HCT116 (cell line): ENCODE measurements around the gene ACAN. TPM values are rescaled to one million over a fixed set of nuclear protein-coding genes. Genes with fewer than 3 reads are reported as not detected.
A peak's percentile ranks its signal among the peaks of the same experiment; 100 is the strongest.

Experiments
- ATAC-seq: fragments of 200-7000 bp; cut with Tn5 transposase; 2 replicates; pipeline ENCODE4 v1.9.1; 2020; ENCODE audit warnings: mild to moderate bottlenecking, moderate library complexity
- BruUV-seq: library from RNA; stranded (reverse); fragments of 400-500 nt; replicated peaks from 2 replicates; lab custom pipeline; 2021; lab: Mats Ljungman, UMichigan
- CTCF ChIA-PET: fragments of 300-600 bp; sonication (Branson Sonifier 250); formaldehyde crosslinking; loops from one replicate; lab custom pipeline; 2021; ENCODE audit warnings: antibody characterized with exemption; lab: Charles Lee
- POLR2A ChIA-PET: fragments of 300-600, 350-600 bp; sonication (Branson Sonifier 250); formaldehyde crosslinking; loops from one replicate; lab custom pipeline; 2021; ENCODE audit warnings: antibody characterized with exemption; lab: Charles Lee
- RAD21 ChIA-PET, 2 experiments: fragments of 300-600 bp; sonication (Branson Sonifier 250); formaldehyde crosslinking; loops; one replicate each; lab custom pipeline; 2023; ENCODE audit warnings: low total read pairs in 2 of 2; ENCODE audit not compliant: uncharacterized antibody in 2 of 2, unreplicated experiment in 2 of 2, low non-redundant PET in 1 of 2; lab: Charles Lee
- DNase-seq: peaks from one replicate; pipeline ENCODE4 v3.0.0-alpha.2; 2010; ENCODE audit warnings: low read depth, low spot score
- H2AFZ ChIP-seq: fragments of 200-600 bp; shearing (Covaris generic), sonication (generic); 2 replicates; pipeline ENCODE4 v1.6.1; 2017; ENCODE audit warnings: low read depth, mixed run types, mixed read lengths, antibody characterized with exemption, low read length; ENCODE audit not compliant: poor library complexity, severe bottlenecking
- H3K27ac ChIP-seq: 2 replicates; pipeline ENCODE4 v1.5.1; 2012; ENCODE audit warnings: low read depth, low read length
- H3K27me3 ChIP-seq: fragments of 200-600 bp; sonication (generic); 2 replicates; pipeline ENCODE4 v1.6.1; 2016; ENCODE audit warnings: mixed run types, low read length, mixed read lengths; ENCODE audit not compliant: insufficient read depth
- H3K36me3 ChIP-seq, 2 experiments: fragments of 200-500 bp in 1 of 2; fragments of 200-600 bp in 1 of 2; sonication (Bioruptor generic) in 1 of 2; sonication (generic) in 1 of 2; 2 replicates each; pipeline versions ENCODE4 v1.5.1 to v1.6.1; 2014 to 2016; ENCODE audit warnings: low read length in 2 of 2, inconsistent platforms in 1 of 2, mixed read lengths in 1 of 2, mixed run types in 1 of 2; ENCODE audit not compliant: insufficient read depth in 2 of 2, control insufficient read depth in 1 of 2
- H3K4me1 ChIP-seq, 2 experiments: fragments of 200-600 bp in 1 of 2; sonication (generic) in 1 of 2; 2 replicates each; pipeline versions ENCODE4 v1.5.1 to v1.6.1; 2012 to 2017; ENCODE audit warnings: low read length in 2 of 2, inconsistent platforms in 1 of 2, mild to moderate bottlenecking in 1 of 2, mixed read lengths in 1 of 2, mixed run types in 1 of 2, moderate library complexity in 1 of 2; ENCODE audit not compliant: insufficient read depth in 2 of 2, control insufficient read depth in 1 of 2
- H3K4me2 ChIP-seq: fragments of 200-600 bp; sonication (generic); 2 replicates; pipeline ENCODE4 v1.6.1; 2017; ENCODE audit warnings: mixed run types, low read length, mixed read lengths
- H3K4me3 ChIP-seq, 2 experiments: fragments of 200-600 bp in 1 of 2; sonication (generic) in 1 of 2; replicated peaks in 1 of 2; 2 replicates each; pipeline ENCODE4 v1.5.1; 2011 to 2016; ENCODE audit warnings: low read length in 2 of 2, control low read depth in 1 of 2, low read depth in 1 of 2, mild to moderate bottlenecking in 1 of 2, mixed read lengths in 1 of 2, mixed run types in 1 of 2
- H3K79me2 ChIP-seq: fragments of 200-600 bp; sonication (generic); 2 replicates; pipeline ENCODE4 v1.6.1; 2017; ENCODE audit warnings: mild to moderate bottlenecking, mixed run types, low read length, moderate library complexity, mixed read lengths; ENCODE audit not compliant: insufficient read depth
- H3K9ac ChIP-seq: fragments of 200-600 bp; sonication (generic); 2 replicates; pipeline ENCODE4 v1.6.1; 2016; ENCODE audit warnings: low read length, mixed read lengths
- H3K9me2 ChIP-seq: fragments of 200-600 bp; sonication (generic), shearing (Covaris generic); 2 replicates; pipeline ENCODE4 v1.6.1; 2017; ENCODE audit warnings: mixed run types, mild to moderate bottlenecking, moderate library complexity; ENCODE audit not compliant: insufficient read depth
- H3K9me3 ChIP-seq, 2 experiments: fragments of 200-500 bp in 1 of 2; fragments of 200-600 bp in 1 of 2; sonication (Bioruptor generic) in 1 of 2; sonication (generic) in 1 of 2; 2 replicates each; pipeline ENCODE4 v1.6.1; 2014 to 2017; ENCODE audit warnings: low read length in 2 of 2, mixed read lengths in 2 of 2, inconsistent platforms in 1 of 2, low read depth in 1 of 2, mild to moderate bottlenecking in 1 of 2, mixed run types in 1 of 2, moderate library complexity in 1 of 2; ENCODE audit not compliant: control insufficient read depth in 1 of 2, insufficient read depth in 1 of 2
- H4K20me1 ChIP-seq: fragments of 200-600 bp; sonication (generic), shearing (Covaris generic); 2 replicates; pipeline ENCODE4 v1.6.1; 2017; ENCODE audit warnings: mixed run types, mild to moderate bottlenecking, moderate library complexity; ENCODE audit not compliant: insufficient read depth
- CEBPB ChIP-seq: IDR thresholded peaks from 2 replicates; pipeline ENCODE4 v1.6.1; 2012; ENCODE audit warnings: low read depth
- EGR1 ChIP-seq: IDR thresholded peaks from 2 replicates; pipeline ENCODE4 v1.6.1; 2012; ENCODE audit warnings: low read depth
- ELF1 ChIP-seq: IDR thresholded peaks from 2 replicates; pipeline ENCODE4 v1.6.1; 2012; ENCODE audit warnings: low read depth, borderline replicate concordance
- EZH2 ChIP-seq: fragments of 200-600 bp; sonication (generic); IDR thresholded peaks from 2 replicates; pipeline ENCODE4 v1.6.1; 2017; ENCODE audit warnings: antibody characterized with exemption, mixed run types
- EZH2phosphoT487 ChIP-seq: fragments of 200-600 bp; IDR thresholded peaks from 2 replicates; pipeline ENCODE4 v1.6.1; 2018; ENCODE audit warnings: antibody characterized with exemption, borderline replicate concordance
- FOSL1 ChIP-seq: IDR thresholded peaks from 2 replicates; pipeline ENCODE4 v1.6.1; 2012; ENCODE audit warnings: low read depth
- JUND ChIP-seq: IDR thresholded peaks from 2 replicates; pipeline ENCODE4 v1.6.1; 2012
- POLR2AphosphoS5 ChIP-seq: IDR thresholded peaks from 2 replicates; pipeline ENCODE4 v1.6.1; 2011; ENCODE audit warnings: mild to moderate bottlenecking, low read depth, low read length, moderate library complexity
- SIN3A ChIP-seq: IDR thresholded peaks from 2 replicates; pipeline ENCODE4 v1.6.1; 2012; ENCODE audit warnings: low read depth
- SP1 ChIP-seq: IDR thresholded peaks from 2 replicates; pipeline ENCODE4 v1.6.1; 2012; ENCODE audit warnings: low read depth
- SRF ChIP-seq: IDR thresholded peaks from 2 replicates; pipeline ENCODE4 v1.6.1; 2012; ENCODE audit warnings: low read depth
- TCF7L2 ChIP-seq: IDR thresholded peaks from 2 replicates; pipeline ENCODE4 v1.7.0; 2011; ENCODE audit warnings: borderline replicate concordance, inconsistent platforms; ENCODE audit not compliant: insufficient read depth, insufficient read length; ENCODE audit errors: extremely low read depth
- YY1 ChIP-seq: IDR thresholded peaks from 2 replicates; pipeline ENCODE4 v1.6.1; 2011; ENCODE audit warnings: low read length, low read depth, moderate library complexity, mild to moderate bottlenecking; ENCODE audit not compliant: insufficient replicate concordance; ENCODE audit errors: extremely low read depth
- ZFX ChIP-seq: fragments of 450-650 bp; IDR thresholded peaks from 2 replicates; pipeline ENCODE4 v1.6.1; 2017
- ZNF274 ChIP-seq: fragments of 200-500 bp; sonication (Bioruptor generic); IDR thresholded peaks from 2 replicates; pipeline ENCODE4 v1.6.1; 2014; ENCODE audit warnings: mild to moderate bottlenecking, low read depth, low read length, inconsistent platforms
- intact Hi-C: fragments of 100-400 bp; cut with micrococcal nuclease; formaldehyde crosslinking; loops from 2 replicates; pipeline ENCODE4 v1.10.0; 2022
- total RNA-seq: library from RNA; stranded (reverse); gene quantifications from one replicate; pipeline ENCODE4 v1.2.1, GENCODE V29; 2021; ENCODE audit not compliant: unreplicated experiment
- TF ChIP-seq, protein P1 (sequence below): IDR thresholded peaks from 2 replicates; pipeline ENCODE4 v1.6.1; 2012
- TF ChIP-seq, protein P2 (sequence below): IDR thresholded peaks from 2 replicates; pipeline ENCODE4 v1.6.1; 2012
- TF ChIP-seq, protein P3 (sequence below): IDR thresholded peaks from 2 replicates; pipeline ENCODE4 v1.6.1; 2011; ENCODE audit warnings: mild to moderate bottlenecking, low read length, moderate library complexity; ENCODE audit not compliant: insufficient replicate concordance; ENCODE audit errors: extremely low read depth

Gene ACAN
- total RNA-seq, 1 experiment from 2014 or later = not detected

GRCh38 chr15:88800026-88800425, 3.2 kb upstream of the ACAN start:
- Histone ChIP-seq H3K4me1 (peaks cover 0 to 9% of the 10 kb centered on the region in 2 experiments; a peak in 2 of 4 replicates), H3K79me2 (no peaks in the 10 kb centered on the region)
- peak; percentile 52; the same call in 1 of the 2 replicates for ATAC-seq
- CTCF ChIA-PET = interaction anchor here (1.1 to 1.6 kb wide), 2 partner anchors 34 to 143 kb away, joined by 3 read pairs; no protein-coding TSS in a partner anchor
- TF ChIP-seq FOSL1 = peak; percentile 36; the same call in 1 of the 2 replicates
- no peak for TF ChIP-seq ELF1
- no peak for TF ChIP-seq TCF7L2
- TF ChIP-seq ZNF274 = no peak
- TF ChIP-seq, all 23 proteins: peak for 1
- H3K4me3 ChIP-seq = no peak overlapping the region
- H4K20me1 ChIP-seq = no peaks in the 10 kb centered on the region
- RAD21 ChIA-PET = interaction anchor here in 1 of 2 experiments (0.6 kb wide), 1 partner anchor 24 kb away, joined by 3 read pairs; no protein-coding TSS in a partner anchor
- intact Hi-C loops = no loop called here
- BruUV-seq = no TSS peak
- peak overlapping the region; percentile 25; the same call in 1 of the 2 replicates for H3K4me2 ChIP-seq
- POLR2A ChIA-PET = interaction anchor here (1.1 kb wide), 1 partner anchor 26 kb away, joined by 3 read pairs; no protein-coding TSS in a partner anchor
- H3K27ac ChIP-seq = no peak overlapping the region
- H3K9me3 ChIP-seq = no peaks in the 10 kb centered on the region
- no peak for DNase-seq
- H3K9me2 ChIP-seq = no peaks in the 10 kb centered on the region
- no peak overlapping the region for H3K9ac ChIP-seq
- H3K36me3 ChIP-seq = no peaks in the 10 kb centered on the region
- no peak overlapping the region for H2AFZ ChIP-seq
- H3K27me3 ChIP-seq = peaks cover 5% of the 10 kb centered on the region; the same call in 1 of the 2 replicates

DNA sequence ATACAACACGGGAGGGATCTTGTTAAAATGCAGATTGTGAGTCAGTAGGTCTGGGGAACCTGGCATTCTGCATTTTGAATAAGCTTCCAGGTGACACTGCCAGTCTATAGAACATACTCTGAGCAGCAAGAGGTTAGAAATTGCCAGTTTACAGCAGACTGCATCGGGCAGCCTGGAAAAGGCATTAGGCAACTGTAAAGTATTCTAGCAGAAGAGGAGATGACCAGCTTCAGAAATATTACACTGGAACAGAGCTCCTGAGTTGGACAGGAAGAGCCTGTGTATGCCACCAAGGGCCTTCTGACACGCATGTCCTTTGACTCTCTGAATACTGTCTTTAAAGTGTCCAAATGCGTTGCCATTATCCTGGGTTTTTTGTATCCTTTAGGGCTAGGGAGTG, 2.5 kb upstream of the ACAN start:
- H3K79me2 ChIP-seq = no peaks in the 10 kb centered on the region
- H3K4me1 ChIP-seq = peaks cover 0 to 9% of the 10 kb centered on the region in 2 experiments; a peak in 2 of 4 replicates
- H2AFZ ChIP-seq = no peak overlapping the region
- no peak overlapping the region for H3K27ac ChIP-seq
- ATAC-seq (no peak), DNase-seq (no peak)
- POLR2A ChIA-PET = interaction anchor here (1.1 kb wide), 1 partner anchor 25 kb away, joined by 3 read pairs; no protein-coding TSS in a partner anchor
- no peaks in the 10 kb centered on the region for H3K36me3 ChIP-seq
- intact Hi-C loops = no loop called here
- no TSS peak for BruUV-seq
- no peak overlapping the region for H3K4me3 ChIP-seq
- H3K9me2 ChIP-seq = no peaks in the 10 kb centered on the region
- H3K9me3 ChIP-seq = no peaks in the 10 kb centered on the region
- H3K9ac ChIP-seq = no peak overlapping the region
- CTCF ChIA-PET = no interaction called here
- H4K20me1 ChIP-seq = no peaks in the 10 kb centered on the region
- H3K27me3 ChIP-seq = peaks cover 5% of the 10 kb centered on the region; the same call in 1 of the 2 replicates
- RAD21 ChIA-PET = no interaction called here
- H3K4me2 ChIP-seq = no peak overlapping the region
- TF ChIP-seq SRF = no peak
- TF ChIP-seq SIN3A = no peak
- no peak for TF ChIP-seq TCF7L2
- TF ChIP-seq CEBPB = no peak
- no peak for TF ChIP-seq FOSL1
- no peak for TF ChIP-seq ZFX
- TF ChIP-seq, protein P1, sequence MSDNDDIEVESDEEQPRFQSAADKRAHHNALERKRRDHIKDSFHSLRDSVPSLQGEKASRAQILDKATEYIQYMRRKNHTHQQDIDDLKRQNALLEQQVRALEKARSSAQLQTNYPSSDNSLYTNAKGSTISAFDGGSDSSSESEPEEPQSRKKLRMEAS = no peak
- TF ChIP-seq EZH2 = no peak
- no peak for TF ChIP-seq EGR1
- no peak for TF ChIP-seq YY1
- TF ChIP-seq, protein P2, sequence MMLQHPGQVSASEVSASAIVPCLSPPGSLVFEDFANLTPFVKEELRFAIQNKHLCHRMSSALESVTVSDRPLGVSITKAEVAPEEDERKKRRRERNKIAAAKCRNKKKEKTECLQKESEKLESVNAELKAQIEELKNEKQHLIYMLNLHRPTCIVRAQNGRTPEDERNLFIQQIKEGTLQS = no peak
- TF ChIP-seq JUND = no peak
- TF ChIP-seq EZH2phosphoT487 = no peak
- TF ChIP-seq ELF1 = no peak
- TF ChIP-seq ZNF274 = no peak
- TF ChIP-seq, protein P3, sequence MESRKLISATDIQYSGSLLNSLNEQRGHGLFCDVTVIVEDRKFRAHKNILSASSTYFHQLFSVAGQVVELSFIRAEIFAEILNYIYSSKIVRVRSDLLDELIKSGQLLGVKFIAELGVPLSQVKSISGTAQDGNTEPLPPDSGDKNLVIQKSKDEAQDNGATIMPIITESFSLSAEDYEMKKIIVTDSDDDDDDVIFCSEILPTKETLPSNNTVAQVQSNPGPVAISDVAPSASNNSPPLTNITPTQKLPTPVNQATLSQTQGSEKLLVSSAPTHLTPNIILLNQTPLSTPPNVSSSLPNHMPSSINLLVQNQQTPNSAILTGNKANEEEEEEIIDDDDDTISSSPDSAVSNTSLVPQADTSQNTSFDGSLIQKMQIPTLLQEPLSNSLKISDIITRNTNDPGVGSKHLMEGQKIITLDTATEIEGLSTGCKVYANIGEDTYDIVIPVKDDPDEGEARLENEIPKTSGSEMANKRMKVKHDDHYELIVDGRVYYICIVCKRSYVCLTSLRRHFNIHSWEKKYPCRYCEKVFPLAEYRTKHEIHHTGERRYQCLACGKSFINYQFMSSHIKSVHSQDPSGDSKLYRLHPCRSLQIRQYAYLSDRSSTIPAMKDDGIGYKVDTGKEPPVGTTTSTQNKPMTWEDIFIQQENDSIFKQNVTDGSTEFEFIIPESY = no peak
- TF ChIP-seq SP1 = no peak
- no peak for TF ChIP-seq POLR2AphosphoS5
